ENCODE measurements around the gene NPC2. TPM values are rescaled to one million over a fixed set of nuclear protein-coding genes. Genes with fewer than 3 reads are reported as not detected.

NPC2 gene
- total RNA-seq, 1 donor from 2014 or later, result 178 TPM

- no peak for TF ChIP-seq CTCF (IDR thresholded peaks at IDR 0.05; ENCODE audit: unreplicated experiment)
- Mint-ChIP-seq H3K36me3 (no peaks in the 10 kb centered on the region), H3K27me3 (ENCODE audit: low read depth) (no peaks in the 10 kb centered on the region), H3K4me3 (no peak overlapping the region), H3K4me1 (peaks cover 2% of the 10 kb centered on the region), H3K27ac (no peak overlapping the region), H3K9me3 (no peaks in the 10 kb centered on the region)
- no peak for DNase-seq (ENCODE audit: low spot score in 2 of 2, unreplicated experiment in 2 of 2)
Measured at GRCh38 chr14:74463697-74464096, 29.4 kb downstream of the NPC2 start.

DNA sequence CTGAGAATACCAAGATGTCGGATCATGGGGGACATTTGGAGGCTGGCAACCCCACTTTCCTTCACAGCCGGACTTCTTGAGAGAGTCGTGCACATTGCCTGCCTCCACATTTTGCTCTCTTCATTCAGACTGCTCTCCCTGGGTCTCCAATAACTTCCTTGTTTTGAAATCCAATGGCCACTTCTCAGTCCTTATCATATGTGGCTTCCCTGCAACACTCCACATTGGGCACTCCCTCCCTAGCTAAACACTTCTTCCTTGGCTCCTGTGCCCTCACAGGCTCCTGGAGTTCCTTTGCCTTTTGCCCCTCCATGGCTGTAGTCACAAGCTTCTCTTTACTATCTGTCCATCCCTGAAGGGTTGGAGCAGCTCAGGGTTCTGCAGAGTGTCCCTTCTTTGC, 30.1 kb downstream of the NPC2 start:
- no peak overlapping the region for H3K27ac Mint-ChIP-seq
- no peak for TF ChIP-seq CTCF (IDR thresholded peaks at IDR 0.05; ENCODE audit: unreplicated experiment)
- H3K4me1 Mint-ChIP-seq, result peaks cover 2% of the 10 kb centered on the region
- DNase-seq (ENCODE audit: low spot score in 2 of 2, unreplicated experiment in 2 of 2), result no peak
- no peaks in the 10 kb centered on the region for H3K27me3 Mint-ChIP-seq (ENCODE audit: low read depth)
- H3K4me3 Mint-ChIP-seq, result no peak overlapping the region
- no peaks in the 10 kb centered on the region for H3K9me3 Mint-ChIP-seq
- no peaks in the 10 kb centered on the region for H3K36me3 Mint-ChIP-seq

DNA sequence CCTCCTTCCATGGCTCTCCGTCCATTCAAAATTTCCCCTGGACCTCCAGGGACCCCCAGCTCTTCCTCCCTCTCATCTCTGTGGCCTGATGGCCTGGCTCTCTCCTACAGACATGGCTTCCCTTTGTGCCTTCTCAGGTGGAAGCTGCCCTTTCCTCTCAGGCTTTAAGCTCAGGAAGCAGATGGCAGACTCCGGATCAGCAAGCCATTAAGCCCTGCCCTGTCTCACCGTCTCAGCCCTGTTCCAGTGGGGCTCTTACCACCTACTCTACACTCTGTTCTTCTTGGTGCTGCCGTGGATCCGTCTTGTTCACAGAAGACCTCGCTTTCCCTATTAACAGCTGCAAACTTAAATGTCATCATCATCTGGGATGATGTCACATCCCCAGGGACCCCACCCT, 33.1 kb downstream of the NPC2 start:
- no peak overlapping the region for H3K27ac Mint-ChIP-seq
- DNase-seq (ENCODE audit: low spot score in 2 of 2, unreplicated experiment in 2 of 2), result no peak

DNA sequence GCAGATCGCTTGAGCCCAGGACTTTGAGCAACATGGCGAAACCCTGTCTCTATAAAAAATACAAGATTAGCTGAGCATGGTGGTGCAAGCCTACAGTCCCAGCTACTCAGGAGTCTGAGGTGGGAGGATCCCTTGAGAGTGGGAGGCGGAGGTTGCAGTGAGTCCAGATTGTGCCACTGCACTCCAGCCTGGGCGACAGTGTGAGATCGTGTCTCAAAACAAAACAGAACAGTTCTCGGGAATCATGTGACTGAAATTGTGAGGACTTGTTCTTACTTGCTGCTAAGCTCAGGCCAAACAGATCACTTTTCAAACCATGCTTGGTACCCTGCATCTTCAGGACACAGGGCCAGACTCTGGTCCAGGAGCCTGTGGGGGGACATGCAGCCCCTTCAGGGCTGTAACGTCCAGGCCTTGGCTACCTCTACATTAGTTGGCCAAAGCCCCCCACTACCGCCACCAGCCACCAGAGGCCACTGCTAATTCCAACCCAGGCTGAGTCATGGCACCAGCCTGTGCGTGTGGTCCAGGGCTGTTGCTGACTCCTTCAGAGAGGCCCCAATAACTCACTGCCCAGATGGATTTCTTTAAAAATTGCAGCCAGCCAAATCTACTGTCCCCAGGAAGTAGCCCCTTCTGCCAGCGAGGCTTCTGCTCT, 33.7 kb downstream of the NPC2 start:
- H3K27ac Mint-ChIP-seq, result no peak overlapping the region
- no peaks in the 10 kb centered on the region for H3K27me3 Mint-ChIP-seq (ENCODE audit: low read depth)
- H3K4me1 Mint-ChIP-seq, result peaks cover 2% of the 10 kb centered on the region
- no peak for TF ChIP-seq CTCF (IDR thresholded peaks at IDR 0.05; ENCODE audit: unreplicated experiment)
- DNase-seq (ENCODE audit: low spot score in 2 of 2, unreplicated experiment in 2 of 2), result peak in 1 of 2 experiments; percentile 45
- peaks cover 4% of the 10 kb centered on the region for H3K9me3 Mint-ChIP-seq
- H3K36me3 Mint-ChIP-seq, result peaks cover 4% of the 10 kb centered on the region
- no peak overlapping the region for H3K4me3 Mint-ChIP-seq

More for the DNA sequence above, 33.1 kb downstream of the NPC2 start:
- Mint-ChIP-seq H3K4me3 (no peak overlapping the region), H3K27me3 (ENCODE audit: low read depth) (no peaks in the 10 kb centered on the region), H3K4me1 (peaks cover 2% of the 10 kb centered on the region), H3K9me3 (no peaks in the 10 kb centered on the region), H3K36me3 (peaks cover 1% of the 10 kb centered on the region)
- TF ChIP-seq CTCF (IDR thresholded peaks at IDR 0.05; ENCODE audit: unreplicated experiment), result no peak

DNA sequence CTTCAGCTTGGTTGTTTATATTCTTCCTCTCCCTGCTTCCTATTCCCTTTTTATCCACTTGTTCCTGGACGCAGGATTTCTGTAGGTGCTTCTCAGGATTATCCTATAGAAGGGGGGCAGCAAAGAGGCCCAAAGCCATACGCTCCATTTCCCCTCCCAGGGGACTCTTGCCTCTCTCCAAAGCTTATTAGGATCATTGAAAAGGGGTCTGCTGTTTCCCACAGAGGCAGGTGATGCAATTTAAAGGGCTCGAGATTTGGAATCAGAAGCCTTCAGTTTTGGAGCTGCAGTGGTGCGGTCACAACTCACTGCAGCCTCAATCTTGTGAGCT, 35.6 kb downstream of the NPC2 start:
- Mint-ChIP-seq H3K9me3 (peaks cover 7% of the 10 kb centered on the region), H3K36me3 (peaks cover 4% of the 10 kb centered on the region), H3K27ac (no peak overlapping the region), H3K4me3 (no peak overlapping the region), H3K27me3 (ENCODE audit: low read depth) (peaks cover under 1% of the 10 kb centered on the region), H3K4me1 (peaks cover 2% of the 10 kb centered on the region)
- TF ChIP-seq CTCF (IDR thresholded peaks at IDR 0.05; ENCODE audit: unreplicated experiment), result no peak
- DNase-seq (ENCODE audit: low spot score in 2 of 2, unreplicated experiment in 2 of 2), result no peak

Data from mesothelial cell of epicardium (in vitro differentiated cells).